Stimulated activated CD8-positive, alpha-beta memory T cell treated with anti-CD3 and anti-CD28 coated beads, Interleukin-2, amount 100 ng/mL, for 48 hours (primary cell): ENCODE results near the gene PTPRN.

Experiments used
- DNase-seq, 2 donors: peaks; one replicate each; pipeline ENCODE4 v3.0.0-alpha.2; 2020; ENCODE audit warnings: low read depth in 2 of 2

Gene PTPRN

DNA sequence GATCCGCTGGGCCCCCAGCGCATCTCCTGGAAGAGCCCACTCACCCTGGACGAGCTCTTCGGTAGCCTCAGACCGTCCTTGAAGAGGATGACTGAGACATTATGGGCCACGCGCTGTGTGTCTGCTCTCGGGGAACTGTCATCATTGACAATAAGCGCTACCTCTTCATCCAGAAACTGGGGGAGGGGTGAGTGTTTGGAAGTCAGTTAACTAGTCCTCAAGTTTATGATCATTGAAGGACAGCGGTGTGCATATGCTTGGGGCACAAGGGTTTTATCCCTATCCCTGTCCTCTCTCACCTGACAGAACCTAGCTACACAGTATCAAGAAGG lies 63.3 kb downstream of the PTPRN start:
- DNase-seq: no peak

- DNase-seq: peak; percentile 84 to 92
Observed at GRCh38 chr2:219245148-219245898, 63.9 kb downstream of the PTPRN start, which contains the start of the genes GLB1L and STK16. Gene GLB1L (minus strand): TSS chr2:219245444. CDS start chr2:219243573, 1,871 bp downstream. Gene STK16 (plus strand): TSS chr2:219245479. CDS start chr2:219246000, 521 bp downstream.

DNA sequence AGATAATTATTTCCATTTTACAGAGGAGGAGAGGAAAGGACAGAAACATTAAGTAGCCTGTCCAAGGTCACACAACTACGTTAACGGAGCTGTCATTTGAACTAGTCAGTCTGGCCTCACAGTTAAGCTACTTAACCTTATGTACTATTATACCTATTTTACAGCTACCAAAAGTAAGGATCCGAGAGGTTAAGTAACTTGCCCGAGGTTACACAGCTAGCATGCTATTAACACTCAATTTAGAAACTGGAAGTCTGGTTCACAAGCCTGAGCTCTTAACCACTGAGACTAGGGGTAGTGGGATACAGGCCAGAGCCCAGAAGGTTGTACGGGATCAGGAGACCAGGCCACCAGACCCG lies 64.4 kb downstream of the PTPRN start:
- no peak for DNase-seq

DNA sequence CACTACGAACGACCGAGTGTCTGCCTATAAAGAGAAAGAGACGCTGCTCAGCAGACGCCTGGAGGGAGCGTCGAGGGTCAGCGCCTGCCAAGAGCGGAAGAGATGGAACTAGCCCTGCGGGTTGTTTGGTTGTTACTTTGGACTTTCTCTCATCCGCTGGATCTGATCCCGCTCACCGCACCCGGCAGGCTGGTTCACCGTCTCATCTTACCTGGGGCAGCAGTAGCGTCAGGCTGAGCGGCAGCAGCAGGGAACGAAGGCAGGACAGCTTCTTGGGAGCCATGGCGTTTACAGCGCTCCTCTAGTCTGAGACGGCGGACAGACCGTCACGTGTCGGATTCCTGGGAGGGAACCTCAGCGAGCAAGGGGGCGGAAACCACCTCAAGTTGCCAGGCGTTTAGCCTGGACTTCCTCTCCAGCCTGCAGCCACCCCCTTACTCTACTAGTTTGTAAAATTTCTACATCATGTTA lies 65.9 kb downstream of the PTPRN start:
- DNase-seq: no peak
